NCI-H2227 treated with DMSO at 0.1 percent for 48 hours (cell line): ENCODE data around the gene SLC25A25.
"Not testable (repeated sequence)": the region's sequence is repeated elsewhere in the genome, so short reads cannot be mapped to it uniquely, and the experiment has no call there.

Experiments
- DNase-seq: peaks from one replicate; lab custom pipeline; 2025; lab: John Stamatoyannopoulos, UW

SLC25A25 gene

GRCh38 chr9:128051932-128052709, 15.9 kb upstream of the SLC25A25 start:
- DNase-seq, result no peak

GRCh38 chr9:128053560-128053959, 14.5 kb upstream of the SLC25A25 start:
- DNase-seq, result no peak

- no peak for DNase-seq
Observed at GRCh38 chr9:128054087-128054486, 13.9 kb upstream of the SLC25A25 start.

GRCh38 chr9:128055344-128056040, 12.5 kb upstream of the SLC25A25 start:
- DNase-seq, result no peak

GRCh38 chr9:128056086-128056485, 11.9 kb upstream of the SLC25A25 start:
- DNase-seq, result no peak

GRCh38 chr9:128056887-128057723, 10.9 kb upstream of the SLC25A25 start:
- DNase-seq, result peak; percentile 53

- DNase-seq, result no peak
Observed at GRCh38 chr9:128057724-128058409, 10.2 kb upstream of the SLC25A25 start.

- no peak for DNase-seq
Observed at GRCh38 chr9:128059365-128059983, 8.6 kb upstream of the SLC25A25 start.

- DNase-seq, result no peak
Observed at GRCh38 chr9:128061275-128061960, 6.6 kb upstream of the SLC25A25 start.

GRCh38 chr9:128062279-128062678, 5.8 kb upstream of the SLC25A25 start:
- DNase-seq, result no peak

- DNase-seq, result no peak
Observed at GRCh38 chr9:128062846-128063831, 4.9 kb upstream of the SLC25A25 start.

GRCh38 chr9:128065907-128066712, 1.9 kb upstream of the SLC25A25 start:
- no peak for DNase-seq

GRCh38 chr9:128066713-128067644, 1.1 kb upstream of the SLC25A25 start, which contains the start of gene NAIF1:
Gene NAIF1 (minus strand): TSS chr9:128067320. CDS start chr9:128067101, 219 bp downstream.
- DNase-seq, result peak; percentile 95

GRCh38 chr9:128068386-128069205, 564 bp downstream of the SLC25A25 start:
- no peak for DNase-seq

- DNase-seq, result no peak
Observed at GRCh38 chr9:128070874-128071273, 2.8 kb downstream of the SLC25A25 start.

- DNase-seq, result not testable (repeated sequence)
Observed at GRCh38 chr9:128071475-128071874, 3.4 kb downstream of the SLC25A25 start.
